Activated CD8-positive, alpha-beta T cell treated with anti-CD3 and anti-CD28 coated beads for 36 hours (primary cell): ENCODE measurements around the gene ATP13A3. TPM values are rescaled to one million over a fixed set of nuclear protein-coding genes. Genes with fewer than 3 reads are reported as not detected.
A peak's percentile ranks its signal among the peaks of the same experiment; 100 is the strongest.

Experiments used
- ATAC-seq: fragments of 200-7000 bp; cut with Tn5 transposase; one replicate; pipeline ENCODE4 v1.10.0; 2021; ENCODE audit warnings: mild to moderate bottlenecking, moderate library complexity
- CTCF ChIA-PET: fragments of 350-600 bp; sonication (Branson Sonifier 250); formaldehyde crosslinking; loops from one replicate; lab custom pipeline; 2021; ENCODE audit warnings: antibody characterized with exemption; lab: Charles Lee
- POLR2A ChIA-PET: fragments of 350-600 bp; sonication (Branson Sonifier 250); formaldehyde crosslinking; loops from one replicate; lab custom pipeline; 2021; ENCODE audit warnings: antibody characterized with exemption; lab: Charles Lee
- DNase-seq: peaks from one replicate; pipeline ENCODE4 v3.0.0-alpha.2; 2020
- H3K27ac Mint-ChIP-seq: one replicate; pipeline ENCODE4 v1.8.0; 2021; ENCODE audit warnings: mild to moderate bottlenecking, mixed read lengths
- H3K27me3 Mint-ChIP-seq: one replicate; pipeline ENCODE4 v1.8.0; 2021; ENCODE audit warnings: mixed read lengths
- H3K36me3 Mint-ChIP-seq: one replicate; pipeline ENCODE4 v1.8.0; 2021; ENCODE audit warnings: low read depth, mixed read lengths
- H3K4me1 Mint-ChIP-seq: one replicate; pipeline ENCODE4 v1.8.0; 2021; ENCODE audit warnings: low read depth, mixed read lengths
- H3K4me3 Mint-ChIP-seq: one replicate; pipeline ENCODE4 v1.8.0; 2021; ENCODE audit warnings: mild to moderate bottlenecking, moderate library complexity, mixed read lengths
- H3K9me3 Mint-ChIP-seq: one replicate; pipeline ENCODE4 v1.8.0; 2021; ENCODE audit warnings: mixed read lengths
- CTCF ChIP-seq: fragments of 200-600 bp; IDR thresholded peaks from one replicate; pipeline ENCODE4 v1.8.0; 2022; ENCODE audit warnings: antibody characterized with exemption, mild to moderate bottlenecking
- intact Hi-C: fragments of 100-400 bp; cut with micrococcal nuclease; formaldehyde crosslinking; loops from one replicate; pipeline ENCODE4 v1.10.0; 2022
- total RNA-seq, 2 experiments: library from RNA; stranded (reverse); gene quantifications; one replicate each; pipeline ENCODE4 v1.2.3, GENCODE V29; 2021

Gene ATP13A3
- total RNA-seq, 2 experiments from 2014 or later, result 101 to 110 TPM

DNA sequence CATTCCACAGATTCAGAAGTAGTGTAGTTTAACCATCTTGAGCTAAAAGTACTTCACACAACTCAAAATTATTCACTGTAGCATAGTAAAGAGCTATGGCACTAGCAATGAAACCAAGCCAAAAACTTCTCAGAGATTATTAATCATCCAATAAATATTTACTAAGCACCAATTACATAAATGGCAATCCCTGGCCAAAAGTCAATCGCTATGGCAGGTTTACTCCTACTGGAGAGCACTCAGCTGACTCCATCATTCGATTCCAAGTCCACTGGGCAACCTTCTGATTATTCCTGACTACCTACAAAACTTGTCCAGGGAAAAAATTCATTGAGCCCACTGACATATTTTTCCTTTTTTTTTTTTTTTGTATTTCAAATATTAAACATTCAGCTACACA is 23.9 kb downstream of the ATP13A3 start:
- peaks cover 18% of the 10 kb centered on the region for H3K36me3 Mint-ChIP-seq
- no peak overlapping the region for H3K27ac Mint-ChIP-seq
- ChIA-PET CTCF (interaction anchor here (0.8 to 7.3 kb wide), 4 partner anchors 9 to 132 kb away, joined by 3 to 51 read pairs (median 6); no protein-coding TSS in a partner anchor), POLR2A (no interaction called here)
- no peaks in the 10 kb centered on the region for H3K27me3 Mint-ChIP-seq
- no peak for TF ChIP-seq CTCF
- H3K9me3 Mint-ChIP-seq, result no peaks in the 10 kb centered on the region
- ATAC-seq (no peak), DNase-seq (no peak)
- intact Hi-C loops, result no loop called here
- H3K4me3 Mint-ChIP-seq, result no peak overlapping the region
- H3K4me1 Mint-ChIP-seq, result peaks cover 25% of the 10 kb centered on the region

DNA sequence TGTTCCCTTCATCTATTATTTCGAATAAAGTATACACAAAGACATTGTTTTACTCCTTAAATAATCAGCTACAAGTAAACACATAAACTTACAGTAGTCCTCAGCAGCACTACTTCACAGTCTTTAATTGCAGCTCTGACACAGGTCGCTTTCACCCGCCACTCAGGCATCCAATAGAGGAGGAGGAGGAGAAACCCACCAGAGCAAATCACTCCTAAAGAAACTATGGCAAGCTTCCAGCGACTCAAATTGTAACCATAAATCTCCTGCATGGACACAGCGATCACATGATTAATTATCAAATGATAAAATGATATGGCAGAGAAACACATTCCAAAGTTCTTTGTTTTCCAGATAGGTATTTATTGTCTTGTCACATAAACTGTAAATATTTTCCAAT is 26.2 kb downstream of the ATP13A3 start:
- Mint-ChIP-seq H3K27ac (no peak overlapping the region), H3K4me1 (peaks cover 13% of the 10 kb centered on the region), H3K4me3 (no peak overlapping the region), H3K36me3 (peaks cover 23% of the 10 kb centered on the region), H3K27me3 (no peaks in the 10 kb centered on the region), H3K9me3 (no peaks in the 10 kb centered on the region)
- ATAC-seq (no peak), DNase-seq (no peak)
- no peak for TF ChIP-seq CTCF
- CTCF ChIA-PET, result interaction anchor here (7.3 kb wide), 1 partner anchor 12 kb away, joined by 51 read pairs; no protein-coding TSS in a partner anchor
- POLR2A ChIA-PET, result no interaction called here
- intact Hi-C loops, result no loop called here

GRCh38 chr3:194458131-194458530 is 28.7 kb downstream of the ATP13A3 start:
- ATAC-seq (no peak), DNase-seq (no peak)
- ChIA-PET POLR2A (interaction anchor here (0.7 kb wide), 1 partner anchor 93 kb away, joined by 4 read pairs; no protein-coding TSS in a partner anchor), CTCF (interaction anchor here (0.9 to 7.3 kb wide), 7 partner anchors 8 to 136 kb away, joined by 3 to 51 read pairs (median 5); no protein-coding TSS in a partner anchor)
- intact Hi-C loops, result no loop called here
- peak; percentile 34 for TF ChIP-seq CTCF
- H3K36me3 Mint-ChIP-seq, result peaks cover 34% of the 10 kb centered on the region
- no peak overlapping the region for H3K4me3 Mint-ChIP-seq
- no peaks in the 10 kb centered on the region for H3K9me3 Mint-ChIP-seq
- H3K27me3 Mint-ChIP-seq, result no peaks in the 10 kb centered on the region
- H3K4me1 Mint-ChIP-seq, result no peaks in the 10 kb centered on the region
- no peak overlapping the region for H3K27ac Mint-ChIP-seq

DNA sequence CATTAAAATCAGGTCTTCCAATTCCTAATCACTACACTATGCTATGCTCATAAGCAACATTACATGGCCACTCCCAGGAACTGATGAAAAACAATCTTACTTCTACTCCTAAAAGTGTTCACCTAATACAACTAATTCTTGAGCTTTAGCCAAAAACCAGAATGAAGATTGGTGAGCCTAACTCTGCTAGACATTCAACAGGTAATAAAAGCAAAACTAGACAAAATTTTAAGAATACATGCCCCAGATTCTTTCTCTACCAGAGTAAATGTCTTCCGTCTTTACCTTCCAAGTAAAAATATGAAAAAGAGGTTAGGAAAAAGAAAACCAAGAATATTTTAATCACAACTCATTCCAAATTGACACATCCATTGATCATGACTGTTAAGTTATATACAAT is 31.3 kb downstream of the ATP13A3 start:
- Mint-ChIP-seq H3K27me3 (no peaks in the 10 kb centered on the region), H3K9me3 (no peaks in the 10 kb centered on the region), H3K36me3 (peaks cover 42% of the 10 kb centered on the region), H3K4me3 (no peak overlapping the region), H3K27ac (no peak overlapping the region), H3K4me1 (no peaks in the 10 kb centered on the region)
- intact Hi-C loops, result no loop called here
- no peak for TF ChIP-seq CTCF
- POLR2A ChIA-PET, result no interaction called here
- no peak for ATAC-seq
- DNase-seq, result no peak
- CTCF ChIA-PET, result no interaction called here

- ChIA-PET CTCF (interaction anchor here (0.6 to 2.0 kb wide), 7 partner anchors 11 to 144 kb away, joined by 3 to 8 read pairs (median 3); no protein-coding TSS in a partner anchor), POLR2A (no interaction called here)
- intact Hi-C loops, result no loop called here
- no peak overlapping the region for H3K27ac Mint-ChIP-seq
- peaks cover 52% of the 10 kb centered on the region for H3K36me3 Mint-ChIP-seq
- no peaks in the 10 kb centered on the region for H3K27me3 Mint-ChIP-seq
- ATAC-seq (no peak), DNase-seq (no peak)
- H3K4me3 Mint-ChIP-seq, result no peak overlapping the region
- H3K4me1 Mint-ChIP-seq, result no peaks in the 10 kb centered on the region
- no peaks in the 10 kb centered on the region for H3K9me3 Mint-ChIP-seq
- no peak for TF ChIP-seq CTCF
Observed at GRCh38 chr3:194450341-194450740, 36.5 kb downstream of the ATP13A3 start.
